C4-2B (cell line): ENCODE results near the gene KTN1.

ENCODE experiments used
- CTCF ChIP-seq: fragments of 450-650 bp; conservative IDR thresholded peaks from 2 replicates; pipeline ENCODE4 v1.5.1; 2017; ENCODE audit warnings: mild to moderate bottlenecking
- ZFX ChIP-seq: fragments of 450-650 bp; IDR thresholded peaks from 2 replicates; pipeline ENCODE4 v1.6.1; 2017

GRCh38 chr14:55721353-55721752 is 141.3 kb downstream of the KTN1 start:
- no peak for TF ChIP-seq CTCF
- TF ChIP-seq ZFX: no peak
